Heart right ventricle (tissue), 16 donors: ENCODE data around the gene ASH1L. TPM values are rescaled to one million over a fixed set of nuclear protein-coding genes. Genes with fewer than 3 reads are reported as not detected.
"Not testable (repeated sequence)": the region's sequence is repeated elsewhere in the genome, so short reads cannot be mapped to it uniquely, and the experiment has no call there.

Experiments
- ATAC-seq, 8 donors: fragments of 200-7000 bp; cut with Tn5 transposase; one replicate each; pipeline ENCODE4 v1.9.1; 2020; ENCODE audit warnings: mild to moderate bottlenecking in 8 of 8, moderate library complexity in 8 of 8, moderate number of reproducible peaks in 1 of 8
- DNase-seq, 2 donors: peaks; one replicate each; pipeline ENCODE4 v3.0.0-alpha.2; 2020
- H3K27ac ChIP-seq, 10 donors: fragments of 200-600 bp; sonication (generic) in 2 of 10; one replicate each; pipeline versions ENCODE4 v1.5.0 to v1.8.0; 2020 to 2022; ENCODE audit warnings: mild to moderate bottlenecking in 3 of 10
- H3K27me3 ChIP-seq, 7 donors: fragments of 200-600 bp; one replicate each; pipeline ENCODE4 v1.8.0; 2021 to 2022; ENCODE audit warnings: mild to moderate bottlenecking in 2 of 7
- H3K36me3 ChIP-seq, 9 donors: fragments of 200-600 bp; sonication (generic) in 1 of 9; one replicate each; pipeline versions ENCODE4 v1.5.0 to v1.8.0; 2020 to 2022; ENCODE audit warnings: mild to moderate bottlenecking in 2 of 9
- H3K4me1 ChIP-seq, 9 donors: fragments of 200-600 bp; sonication (generic) in 1 of 9; one replicate each; pipeline versions ENCODE4 v1.5.0 to v1.8.0; 2020 to 2022; ENCODE audit warnings: mild to moderate bottlenecking in 4 of 9
- H3K4me3 ChIP-seq, 10 donors: fragments of 200-600 bp; sonication (generic) in 2 of 10; one replicate each; pipeline versions ENCODE4 v1.5.0 to v1.8.0; 2020 to 2022; ENCODE audit warnings: mild to moderate bottlenecking in 7 of 10, moderate library complexity in 2 of 10
- H3K9me3 ChIP-seq, 11 donors: fragments of 200-600 bp in 10 of 11; sonication (generic) in 2 of 11; one replicate each; pipeline versions ENCODE4 v1.5.0 to v1.8.0; 2013 to 2022; ENCODE audit warnings: mild to moderate bottlenecking in 2 of 11, control low read depth in 1 of 11, moderate library complexity in 1 of 11
- CTCF ChIP-seq, 9 donors: fragments of 200-600 bp; sonication (generic) in 2 of 9; IDR thresholded peaks; one replicate each; pipeline versions ENCODE4 v1.5.0 to v1.8.0; 2021 to 2022; ENCODE audit warnings: antibody characterized with exemption in 9 of 9, mild to moderate bottlenecking in 5 of 9, moderate library complexity in 1 of 9
- WGBS, 2 donors: extraction: QIAGEN DNeasy Blood & Tissue Kit; methylation state at CpG; one replicate each; pipeline ENCODE4 v1.1.7; 2013; ENCODE audit warnings: inconsistent platforms in 1 of 2; 5-methylcytosine and 5-hydroxymethylcytosine counted together
- intact Hi-C, 10 donors: fragments of 100-400 bp; cut with DNase I; formaldehyde crosslinking; loops; one replicate each; pipeline versions ENCODE4 v1.11.1 to v1.14.2; 2022
- long read RNA-seq, 3 donors: library from polyadenylated mRNA; unstranded; transcript quantifications; one replicate each; pipeline ENCODE4 v2.0.0, GENCODE V29; 2020 to 2021
- polyA plus RNA-seq, 2 donors: library from polyadenylated mRNA; stranded (reverse); fragments of 200-250 nt; gene quantifications; one replicate each; pipeline ENCODE4 v1.2.3, GENCODE V29; 2013
- total RNA-seq, 10 donors: library from RNA; stranded (reverse); fragmentation: NEBNext Ultra II Directional in 3 of 10; extraction: Animal tissue kit (Norgen Biotek cat#: 25700) in 3 of 10; gene quantifications; one replicate each; pipeline versions ENCODE4 v1.2.1 to v1.2.4, GENCODE V29; 2021 to 2023
- donor health status: Arrhythmogenic right ventricular cardiomyopathy.
- donor health status: ischemic (EF 13 %, LVEDD 7.1; RV severe dilation, severe dysfunction).
- donor health status: healthy with polysubstance abuse.
- donor health status: DM: no; HTN: yes; CAD: no.
- donor health status: DM: no; HTN: no; CAD: no.
- donor health status: ischemic (EF 25% LVEDD 6.9; RV normal size, moderate dysfunction).
- donor health status: ischemic (EF 25% LVEDD 5.7; RV mildly dilated, moderate dysfunction).
- donor health status: healthy.
- donor health status: DM: yes; HTN: yes; CAD: no.
- donor health status: Ischemic cardiomyopathy.
- donor health status: ischemic (EF 35%, LVEDD 5.7; RV mildly dilated, moderate dysfunction).
- donor health status: nonischemic (EF 11% LVEDD 7.7; RV severe dilation, severe dysfunction).
- donor health status: DM: yes; HTN: yes; CAD: no.
- donor health status: PGD.
- donor health status: ischemic (EF 29% LVEDD 5.4; RV normal size, mild dysfunction).
- donor health status: nonischemic (EF 23%, LVEDD 6.1; RV moderate dilation, normal function).

Gene ASH1L
- total RNA-seq (10 to 100 TPM; 42.0 to 56.8 (median 48.2) TPM), polyA plus RNA-seq (10 to 100 TPM in 1 of 2 donors, 1 to 10 TPM in 1; 5.1 to 10.9 TPM)
- long read RNA-seq, donor 1, partial matches to known transcripts, result 18 of 36 reads
- long read RNA-seq, donor 1, other reads (novel, unspliced or antisense), result 18 of 36 reads
- long read RNA-seq, donor 2, partial matches to known transcripts, result 22 of 44 reads
- long read RNA-seq, donor 2, other reads (novel, unspliced or antisense), result 22 of 44 reads
- long read RNA-seq, donor 3, partial matches to known transcripts, result 38 of 83 reads
- long read RNA-seq, donor 3, other reads (novel, unspliced or antisense), result 45 of 83 reads

- intact Hi-C loops, result loop anchor here in 1 of 10 donors (2.0 kb wide), 1 partner anchor 184 kb away; no protein-coding TSS in a partner anchor
- DNase-seq (peak; percentile 94 to 97), ATAC-seq (peak; percentile 94 to 97 (median 96))
- no peak for TF ChIP-seq CTCF (IDR thresholded peaks at IDR 0.05)
- H3K27ac ChIP-seq, result peak within 1 kb of the TSS; percentile 92 to 100 (median 98)
- H3K9me3 ChIP-seq, result no peaks in the 10 kb centered on the region
- peak within 1 kb of the TSS; percentile 91 to 98 (median 96) for H3K4me3 ChIP-seq
- 0 to 1% methylated on average over 73 to 74 of the region's 87 CpGs for WGBS, 2 donors
- H3K4me1 ChIP-seq, result peaks cover 8 to 47% (median 39%) of the 10 kb centered on the region in 9 donors
- peaks cover 0 to 18% (median 0%) of the 10 kb centered on the region in 9 donors for H3K36me3 ChIP-seq
- H3K27me3 ChIP-seq, result no peaks in the 10 kb centered on the region
Measured at GRCh38 chr1:155562581-155563376, at the start of gene ASH1L. Gene ASH1L (minus strand): TSS chr1:155562803. CDS start chr1:155521519, 41,284 bp downstream.

GRCh38 chr1:155610257-155610647 lies 47.6 kb upstream of the ASH1L start:
- H3K27ac ChIP-seq, DNase-seq, H3K4me1 ChIP-seq, H3K9me3 ChIP-seq, H3K27me3 ChIP-seq, intact Hi-C loops: not testable (repeated sequence)
- Histone ChIP-seq H3K36me3 (peaks cover 0 to 21% (median 7%) of the 10 kb centered on the region in 9 donors), H3K4me3 (peak overlapping the region in 9 of 10 donors; percentile 45 to 78 (median 66))
- ATAC-seq, result peak; percentile 5 to 67 (median 40)
- WGBS, 2 donors, result 0 to 2% methylated on average over 5 of the region's 33 CpGs

GRCh38 chr1:155609515-155610256 lies 47.1 kb upstream of the ASH1L start, which contains the start of gene MSTO1:
Gene MSTO1 (plus strand): TSS chr1:155610218. CDS start chr1:155610249, 31 bp downstream.
- TF ChIP-seq CTCF (IDR thresholded peaks at IDR 0.05), result no peak
- Histone ChIP-seq H3K36me3 (peaks cover 0 to 16% (median 7%) of the 10 kb centered on the region in 9 donors), H3K27me3 (no peaks in the 10 kb centered on the region), H3K4me1 (peaks cover 0 to 5% (median 4%) of the 10 kb centered on the region in 9 donors), H3K9me3 (no peaks in the 10 kb centered on the region), H3K4me3 (peak within 1 kb of the TSS; percentile 45 to 78 (median 64)), H3K27ac (peak within 1 kb of the TSS in 9 of 10 donors; percentile 44 to 80 (median 69))
- 8 to 9% methylated on average over 41 to 44 of the region's 47 CpGs for WGBS, 2 donors
- peak; percentile 97 to 100 (median 99) for ATAC-seq
- peak; percentile 93 to 98 for DNase-seq
- intact Hi-C loops, result no loop called here

GRCh38 chr1:155608888-155609225 lies 46.3 kb upstream of the ASH1L start:
- no peak for ATAC-seq
- DNase-seq, result no peak
- Histone ChIP-seq H3K9me3 (no peaks in the 10 kb centered on the region), H3K4me1 (peaks cover 0 to 5% (median 4%) of the 10 kb centered on the region in 9 donors), H3K4me3 (no peak overlapping the region), H3K27me3 (no peaks in the 10 kb centered on the region), H3K36me3 (peaks cover 0 to 14% (median 7%) of the 10 kb centered on the region in 9 donors), H3K27ac (no peak overlapping the region)
- TF ChIP-seq CTCF (IDR thresholded peaks at IDR 0.05), result no peak
- intact Hi-C loops, result no loop called here
- 97 to 98% methylated on average over 9 of the region's 9 CpGs for WGBS, 2 donors
